GM12872 (cell line): ENCODE data around the gene PIEZO1.

Experiments used
- TF ChIP-seq, protein P1 (sequence below): IDR thresholded peaks from 3 replicates; pipeline ENCODE4 v1.5.1; 2011; ENCODE audit warnings: low read depth, mild to moderate bottlenecking, low read length, moderate library complexity; ENCODE audit not compliant: insufficient read depth

Gene PIEZO1

DNA sequence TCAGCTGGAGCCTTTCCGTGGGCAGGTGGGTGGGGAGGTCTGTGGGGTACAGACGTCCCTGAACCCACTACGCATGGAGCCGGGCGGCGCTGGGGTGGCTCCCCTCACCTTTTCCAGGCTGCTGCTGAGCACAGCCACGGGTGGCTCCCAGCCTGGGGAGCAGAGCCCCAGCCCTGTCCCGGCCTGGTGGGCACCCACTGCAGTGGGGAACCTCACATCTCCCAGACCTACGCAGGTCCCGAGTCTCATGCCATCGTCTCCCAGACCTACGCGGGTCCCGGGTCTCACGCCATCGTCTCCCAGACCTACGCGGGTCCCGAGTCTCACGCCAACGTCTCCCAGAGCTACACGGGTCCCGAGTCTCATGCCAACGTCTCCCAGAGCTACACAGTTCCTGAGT, 43.7 kb upstream of the PIEZO1 start:
- TF ChIP-seq, protein P1, sequence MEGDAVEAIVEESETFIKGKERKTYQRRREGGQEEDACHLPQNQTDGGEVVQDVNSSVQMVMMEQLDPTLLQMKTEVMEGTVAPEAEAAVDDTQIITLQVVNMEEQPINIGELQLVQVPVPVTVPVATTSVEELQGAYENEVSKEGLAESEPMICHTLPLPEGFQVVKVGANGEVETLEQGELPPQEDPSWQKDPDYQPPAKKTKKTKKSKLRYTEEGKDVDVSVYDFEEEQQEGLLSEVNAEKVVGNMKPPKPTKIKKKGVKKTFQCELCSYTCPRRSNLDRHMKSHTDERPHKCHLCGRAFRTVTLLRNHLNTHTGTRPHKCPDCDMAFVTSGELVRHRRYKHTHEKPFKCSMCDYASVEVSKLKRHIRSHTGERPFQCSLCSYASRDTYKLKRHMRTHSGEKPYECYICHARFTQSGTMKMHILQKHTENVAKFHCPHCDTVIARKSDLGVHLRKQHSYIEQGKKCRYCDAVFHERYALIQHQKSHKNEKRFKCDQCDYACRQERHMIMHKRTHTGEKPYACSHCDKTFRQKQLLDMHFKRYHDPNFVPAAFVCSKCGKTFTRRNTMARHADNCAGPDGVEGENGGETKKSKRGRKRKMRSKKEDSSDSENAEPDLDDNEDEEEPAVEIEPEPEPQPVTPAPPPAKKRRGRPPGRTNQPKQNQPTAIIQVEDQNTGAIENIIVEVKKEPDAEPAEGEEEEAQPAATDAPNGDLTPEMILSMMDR = no peak

DNA sequence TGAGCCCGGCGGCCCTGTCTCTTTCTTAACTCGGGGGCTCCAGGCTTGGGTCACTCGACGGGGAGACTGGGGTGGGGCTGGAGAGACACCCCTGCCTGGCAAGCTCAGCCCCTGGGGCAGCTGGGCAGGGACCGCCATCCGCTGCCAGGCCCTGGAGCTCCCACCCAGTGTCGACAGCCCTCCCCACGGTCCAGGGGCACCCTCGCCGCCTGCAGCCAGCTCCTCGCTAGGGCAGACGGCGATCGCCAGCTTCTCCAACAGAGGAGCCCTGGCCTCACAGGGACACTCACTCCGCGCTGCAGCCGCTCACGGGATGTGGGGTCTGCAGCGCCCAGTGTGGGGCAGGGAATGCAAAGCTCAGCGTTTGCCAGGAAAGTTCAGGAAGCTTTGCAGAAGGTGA, 42.7 kb upstream of the PIEZO1 start:
- TF ChIP-seq, protein P1 = no peak

GRCh38 chr16:88826070-88826840, 41.2 kb upstream of the PIEZO1 start:
- TF ChIP-seq, protein P1 = no peak

GRCh38 chr16:88825146-88825545, 40.1 kb upstream of the PIEZO1 start:
- TF ChIP-seq, protein P1 = no peak

GRCh38 chr16:88824256-88825077, 39.4 kb upstream of the PIEZO1 start:
- TF ChIP-seq, protein P1 = no peak

GRCh38 chr16:88822281-88823040, 37.4 kb upstream of the PIEZO1 start:
- TF ChIP-seq, protein P1 = no peak

DNA sequence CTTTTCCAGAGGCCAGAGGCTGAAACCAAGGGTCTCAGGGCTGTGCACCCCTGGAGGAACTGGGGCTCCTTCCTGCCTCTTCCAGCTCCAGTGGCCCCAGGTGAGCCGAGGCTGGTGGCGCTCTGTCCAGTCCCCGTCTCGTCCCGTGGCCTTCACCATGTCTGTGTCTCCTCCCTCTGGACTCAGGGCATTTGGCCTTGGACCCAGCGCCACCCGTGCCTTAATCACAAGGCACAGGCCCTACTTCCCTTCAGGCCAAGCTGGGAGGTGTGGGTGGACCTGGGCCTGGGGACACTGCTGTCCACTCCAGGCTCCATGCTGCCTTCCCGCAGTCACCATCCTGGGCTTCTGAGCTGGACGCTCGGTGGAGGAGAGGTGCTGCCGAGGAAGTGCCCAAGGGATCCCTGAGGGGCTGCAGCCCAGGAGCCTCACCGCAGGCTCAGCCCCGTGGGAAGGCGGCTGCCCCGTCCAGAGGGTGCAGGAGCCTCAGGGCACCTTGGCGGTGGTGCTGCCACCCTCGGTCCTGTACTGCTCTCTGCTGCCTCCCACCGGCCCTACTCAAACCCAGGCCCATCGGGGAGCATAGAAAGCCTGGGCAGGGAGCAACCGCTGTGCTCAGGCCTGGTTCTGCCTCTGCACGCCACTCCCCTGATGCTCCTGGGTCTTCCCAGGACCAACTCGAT, 36.3 kb upstream of the PIEZO1 start:
- TF ChIP-seq, protein P1 = no peak
